C4-2B (cell line): Measurements from ENCODE around the gene SHISA8.

ENCODE experiments used
- ZFX ChIP-seq: fragments of 450-650 bp; IDR thresholded peaks from 2 replicates; pipeline ENCODE4 v1.6.1; 2017
- TF ChIP-seq, protein P1 (sequence below): fragments of 450-650 bp; conservative IDR thresholded peaks from 2 replicates; pipeline ENCODE4 v1.5.1; 2017; ENCODE audit warnings: mild to moderate bottlenecking

DNA sequence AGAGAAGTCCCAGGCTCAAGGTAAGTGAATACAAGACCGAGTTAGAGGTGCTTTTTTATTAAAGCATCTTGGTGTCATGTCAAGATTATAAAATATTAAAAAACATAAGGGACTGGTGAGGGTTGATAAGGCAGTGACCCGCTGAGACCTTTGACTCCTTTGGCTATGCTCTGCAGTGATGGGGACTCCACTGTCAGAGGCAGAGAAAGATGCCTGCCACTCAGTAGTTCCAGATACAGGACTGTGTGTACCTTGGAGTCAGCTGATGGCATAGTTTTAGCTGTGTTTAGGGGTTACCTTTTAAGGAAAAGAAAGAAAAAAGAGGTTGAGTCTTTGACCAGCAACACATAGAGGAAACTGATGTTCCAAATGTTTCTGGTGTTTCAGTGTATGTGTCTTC lies 40.8 kb downstream of the SHISA8 start:
- TF ChIP-seq, protein P1, sequence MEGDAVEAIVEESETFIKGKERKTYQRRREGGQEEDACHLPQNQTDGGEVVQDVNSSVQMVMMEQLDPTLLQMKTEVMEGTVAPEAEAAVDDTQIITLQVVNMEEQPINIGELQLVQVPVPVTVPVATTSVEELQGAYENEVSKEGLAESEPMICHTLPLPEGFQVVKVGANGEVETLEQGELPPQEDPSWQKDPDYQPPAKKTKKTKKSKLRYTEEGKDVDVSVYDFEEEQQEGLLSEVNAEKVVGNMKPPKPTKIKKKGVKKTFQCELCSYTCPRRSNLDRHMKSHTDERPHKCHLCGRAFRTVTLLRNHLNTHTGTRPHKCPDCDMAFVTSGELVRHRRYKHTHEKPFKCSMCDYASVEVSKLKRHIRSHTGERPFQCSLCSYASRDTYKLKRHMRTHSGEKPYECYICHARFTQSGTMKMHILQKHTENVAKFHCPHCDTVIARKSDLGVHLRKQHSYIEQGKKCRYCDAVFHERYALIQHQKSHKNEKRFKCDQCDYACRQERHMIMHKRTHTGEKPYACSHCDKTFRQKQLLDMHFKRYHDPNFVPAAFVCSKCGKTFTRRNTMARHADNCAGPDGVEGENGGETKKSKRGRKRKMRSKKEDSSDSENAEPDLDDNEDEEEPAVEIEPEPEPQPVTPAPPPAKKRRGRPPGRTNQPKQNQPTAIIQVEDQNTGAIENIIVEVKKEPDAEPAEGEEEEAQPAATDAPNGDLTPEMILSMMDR, result no peak
- no peak for TF ChIP-seq ZFX
